Activated CD4-positive, CD25-positive, alpha-beta regulatory T cell treated with anti-CD3 and anti-CD28 coated beads, Interleukin-2, amount 50 U/mL, for 16 hours (primary cell): Measurements from ENCODE around the gene BMPR1A.
"Not testable (repeated sequence)": the region's sequence is repeated elsewhere in the genome, so short reads cannot be mapped to it uniquely, and the experiment has no call there.

ENCODE experiments used
- DNase-seq: peaks from one replicate; pipeline ENCODE4 v3.0.0-alpha.2; 2020; ENCODE audit warnings: low read depth, low spot score

Gene BMPR1A

DNA sequence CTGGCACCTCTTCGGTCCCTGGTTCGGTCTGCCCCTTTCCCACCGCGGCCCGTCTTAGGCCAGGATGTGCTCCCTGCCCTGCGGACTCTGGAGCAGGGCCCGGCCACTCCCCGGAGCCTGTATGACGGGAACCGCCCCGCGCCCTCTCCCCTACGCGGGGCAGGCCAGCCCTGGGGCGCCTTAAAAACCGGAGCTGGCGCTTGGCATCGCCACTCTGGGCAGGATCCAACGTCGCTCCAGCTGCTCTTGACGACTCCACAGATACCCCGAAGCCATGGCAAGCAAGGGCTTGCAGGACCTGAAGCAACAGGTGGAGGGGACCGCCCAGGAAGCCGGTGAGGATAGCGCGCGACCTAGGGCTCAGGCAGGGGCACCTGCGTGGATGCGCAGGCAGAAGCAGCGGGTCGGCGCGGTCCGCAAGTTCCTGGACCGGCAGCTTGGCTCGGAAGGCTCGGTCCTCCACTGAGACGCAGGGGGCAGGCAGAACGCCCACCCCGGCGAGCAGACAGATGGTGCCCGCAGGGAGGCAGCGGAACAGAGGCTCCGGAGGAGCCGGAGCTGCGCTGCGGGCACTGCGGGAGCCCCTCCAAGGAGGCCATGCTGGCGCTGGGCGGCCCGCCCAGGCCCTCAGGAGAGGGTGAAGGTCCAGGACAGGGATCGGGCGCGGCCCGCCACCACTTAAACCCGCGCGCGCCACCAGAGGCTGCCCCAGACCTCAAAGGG lies 212.0 kb downstream of the BMPR1A start, which contains the start of gene ADIRF:
TSS of gene ADIRF (plus strand) at position 212 of the 723 bp plus-strand sequence. CDS start at position 275, 63 bp downstream.
- DNase-seq = no peak

DNA sequence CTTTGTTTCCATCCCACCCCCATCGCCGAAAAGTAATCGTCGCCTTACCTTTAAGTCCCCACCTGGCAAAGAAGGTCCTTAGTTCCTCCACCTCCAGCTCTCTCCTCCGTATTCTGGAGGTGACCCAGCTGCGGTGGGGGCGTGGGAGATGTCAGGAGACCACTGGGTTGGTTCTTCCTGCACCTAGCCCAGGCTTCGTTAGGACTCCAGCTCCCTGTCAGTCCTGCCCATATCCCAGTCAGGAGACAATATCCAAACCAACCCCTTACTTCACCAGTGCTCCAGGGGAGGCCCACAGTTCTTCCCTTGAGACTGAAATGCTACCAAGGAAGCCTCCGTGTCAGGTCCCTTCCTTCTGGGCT lies 212.6 kb downstream of the BMPR1A start:
- no peak for DNase-seq

GRCh38 chr10:86969421-86970041 lies 213.1 kb downstream of the BMPR1A start:
- no peak for DNase-seq

GRCh38 chr10:86970162-86970981 lies 214.0 kb downstream of the BMPR1A start:
- DNase-seq = no peak

GRCh38 chr10:86970982-86971231 lies 214.5 kb downstream of the BMPR1A start:
- no peak for DNase-seq

DNA sequence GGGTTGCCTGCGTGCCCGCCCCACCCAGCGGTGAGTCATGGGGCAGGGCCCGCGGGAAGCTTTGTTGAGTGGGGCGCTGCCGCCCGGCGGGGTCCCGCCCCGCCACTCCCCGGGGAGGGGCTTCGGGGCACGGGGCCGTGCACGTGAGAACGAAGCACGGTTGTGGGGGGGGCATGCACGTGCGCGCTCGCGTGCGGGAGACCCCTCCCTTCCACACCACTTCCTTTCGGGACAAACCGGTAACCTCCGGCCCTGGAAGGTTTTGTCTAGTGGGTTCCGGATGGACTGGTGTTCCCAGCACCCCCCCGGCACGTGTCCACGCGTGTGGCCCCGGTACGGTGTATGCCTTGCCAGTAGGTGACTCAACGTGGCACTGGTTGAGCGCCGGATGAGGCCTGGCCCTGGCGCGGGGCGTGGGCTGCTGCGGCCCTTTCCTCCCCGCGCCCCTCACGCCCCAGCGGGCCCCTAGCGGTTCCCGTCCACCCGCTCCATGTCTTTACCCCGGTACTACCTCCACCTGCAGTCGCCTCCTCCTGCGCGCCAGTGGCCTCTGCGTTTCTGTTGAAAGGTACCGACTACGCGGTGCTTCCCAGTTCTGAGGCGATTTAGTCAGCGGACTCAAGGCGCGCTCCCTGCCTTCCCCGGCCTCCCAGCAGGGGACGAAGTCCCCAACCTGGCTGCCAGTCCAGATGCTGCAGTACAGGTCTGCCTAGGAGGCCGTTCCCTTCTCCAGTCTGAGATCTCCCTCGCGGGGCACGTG lies 215.0 kb downstream of the BMPR1A start:
- peak; percentile 83 for DNase-seq

DNA sequence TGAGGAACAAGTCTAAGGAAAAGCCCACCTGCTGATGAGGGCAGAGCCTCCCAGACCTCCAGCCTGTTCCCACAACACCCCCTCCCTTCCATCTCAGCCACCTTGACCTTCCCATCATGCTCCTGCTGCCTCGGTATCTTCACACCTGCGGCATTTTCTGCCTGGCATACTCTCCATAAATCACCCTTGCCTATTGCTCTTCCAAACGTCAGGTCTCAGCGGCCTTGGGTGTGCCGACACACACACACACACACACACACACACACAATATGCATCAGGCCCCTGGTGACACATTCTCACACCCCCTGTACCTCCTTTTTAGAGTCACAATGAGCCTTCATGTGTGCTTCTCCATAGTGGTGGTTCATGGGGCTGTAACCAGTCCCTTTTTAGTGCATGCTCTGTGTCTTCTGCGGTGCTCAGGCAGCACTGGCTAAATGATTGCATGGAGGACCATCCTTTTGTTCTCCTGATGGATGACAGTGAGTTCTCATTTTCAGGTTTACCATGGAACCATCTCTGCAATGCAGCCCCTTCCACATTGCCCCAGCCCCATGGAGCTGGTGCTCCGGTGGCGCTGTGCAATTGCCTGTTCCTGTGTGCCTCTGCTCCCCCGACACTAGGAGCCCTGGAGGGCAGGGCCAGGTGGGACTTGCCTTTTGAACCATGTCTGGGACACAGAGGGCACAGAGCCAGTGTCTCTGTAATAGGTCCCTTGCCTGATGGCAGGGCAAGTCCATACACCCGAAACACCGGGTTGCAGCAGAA lies 216.4 kb downstream of the BMPR1A start:
- no peak for DNase-seq

- DNase-seq = no peak
Measured at GRCh38 chr10:86974484-86974883, 218.1 kb downstream of the BMPR1A start.

DNA sequence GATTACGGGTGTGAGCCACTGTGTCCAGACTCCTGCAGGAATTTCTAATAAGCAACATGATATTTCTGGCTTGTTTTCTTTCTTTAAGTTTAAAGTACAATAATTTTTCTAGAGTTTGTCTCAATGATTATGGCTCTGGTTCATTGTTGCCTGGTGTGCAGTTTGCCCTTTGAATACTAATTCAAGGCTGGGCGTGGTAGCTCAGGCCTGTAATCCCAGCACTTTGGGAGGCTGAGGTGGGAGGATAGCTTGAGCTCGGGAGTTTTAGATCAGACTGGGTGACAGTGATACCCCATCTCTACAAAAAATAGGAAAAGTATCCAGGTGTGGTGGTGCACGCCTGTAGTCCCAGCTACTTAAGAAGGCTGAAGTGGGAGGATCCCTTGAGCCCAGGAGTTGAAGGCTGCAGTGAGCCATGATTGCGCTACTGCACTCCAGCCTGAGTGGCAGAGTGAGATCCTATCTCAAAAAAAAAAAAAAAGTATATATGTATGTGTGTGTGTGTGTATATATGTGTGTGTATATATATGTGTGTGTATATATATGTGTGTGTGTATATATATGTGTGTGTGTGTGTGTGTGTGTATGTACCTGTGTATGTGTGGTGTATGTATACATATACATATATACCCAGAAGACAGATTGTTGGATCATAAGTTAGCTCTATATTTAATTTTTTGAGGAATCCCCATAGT lies 220.1 kb downstream of the BMPR1A start:
- DNase-seq = no peak

DNA sequence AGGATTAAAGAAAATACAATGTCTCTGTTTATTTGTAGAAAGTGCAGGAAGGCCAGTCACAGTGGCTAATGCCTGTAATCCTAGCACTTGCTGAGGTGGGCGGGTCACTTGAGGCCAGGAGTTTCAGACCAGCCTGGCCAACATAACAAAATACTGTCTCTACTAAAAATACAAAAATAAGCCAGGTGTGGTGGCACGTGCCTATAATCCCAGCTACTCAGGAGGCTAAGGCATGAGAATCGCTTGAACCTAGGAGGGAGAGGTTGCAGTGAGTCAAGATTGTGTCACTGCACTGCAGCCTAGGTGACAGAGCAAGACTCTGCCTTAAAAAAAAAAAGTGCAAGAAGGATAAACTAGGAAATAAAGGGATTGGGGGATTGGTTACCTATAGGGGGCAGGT lies 222.0 kb downstream of the BMPR1A start:
- not testable (repeated sequence) for DNase-seq

DNA sequence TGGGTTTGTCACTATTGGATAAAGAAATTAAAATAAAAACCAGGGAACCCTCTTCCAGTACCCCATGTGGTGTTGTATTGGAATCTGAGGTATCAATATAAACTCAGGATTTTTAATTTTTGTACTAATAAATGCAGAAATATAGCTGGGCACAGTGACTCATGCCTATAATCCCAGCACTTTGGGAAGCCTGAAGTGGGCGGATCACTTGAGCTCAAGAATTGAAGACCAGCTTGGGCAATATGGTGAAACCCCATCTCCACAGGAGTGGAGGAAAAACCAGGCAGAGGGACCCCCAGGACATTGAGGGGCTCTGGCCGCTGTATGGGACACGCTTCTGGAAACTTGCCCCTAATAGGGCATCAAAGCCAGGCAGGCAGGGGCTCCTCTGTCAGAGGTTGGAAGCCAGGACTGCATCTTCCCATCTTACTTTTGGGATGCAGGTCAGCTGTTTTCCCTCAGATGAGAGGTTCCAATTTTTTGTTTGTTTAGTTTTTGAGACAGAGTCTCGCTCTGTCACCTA lies 222.9 kb downstream of the BMPR1A start:
- DNase-seq = no peak

GRCh38 chr10:86979977-86980448 lies 223.6 kb downstream of the BMPR1A start:
- DNase-seq = no peak

DNA sequence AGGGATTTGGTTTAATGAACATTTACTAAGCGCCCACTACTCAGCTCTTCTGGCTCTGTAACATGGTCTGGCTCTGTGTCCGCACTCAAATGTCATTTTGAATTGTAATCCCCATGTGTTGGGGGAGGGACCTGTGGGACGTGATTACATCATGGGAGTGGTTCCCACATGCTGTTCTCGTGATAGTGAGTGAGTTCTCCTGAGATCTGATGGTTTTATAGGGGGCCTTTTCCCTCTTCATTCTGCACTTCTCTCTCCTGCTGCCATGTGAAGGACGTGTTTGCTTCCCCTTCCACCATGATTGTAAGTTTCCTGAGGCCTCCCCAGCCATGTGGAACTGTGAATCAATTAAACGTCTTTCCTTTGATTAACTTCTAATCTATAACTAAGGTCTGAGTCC lies 224.6 kb downstream of the BMPR1A start:
- DNase-seq = not testable (repeated sequence)

- no peak for DNase-seq
Measured at GRCh38 chr10:86981716-86982115, 225.3 kb downstream of the BMPR1A start.
